ENCODE results near the gene PRPF18.

The PRPF18 gene

DNA sequence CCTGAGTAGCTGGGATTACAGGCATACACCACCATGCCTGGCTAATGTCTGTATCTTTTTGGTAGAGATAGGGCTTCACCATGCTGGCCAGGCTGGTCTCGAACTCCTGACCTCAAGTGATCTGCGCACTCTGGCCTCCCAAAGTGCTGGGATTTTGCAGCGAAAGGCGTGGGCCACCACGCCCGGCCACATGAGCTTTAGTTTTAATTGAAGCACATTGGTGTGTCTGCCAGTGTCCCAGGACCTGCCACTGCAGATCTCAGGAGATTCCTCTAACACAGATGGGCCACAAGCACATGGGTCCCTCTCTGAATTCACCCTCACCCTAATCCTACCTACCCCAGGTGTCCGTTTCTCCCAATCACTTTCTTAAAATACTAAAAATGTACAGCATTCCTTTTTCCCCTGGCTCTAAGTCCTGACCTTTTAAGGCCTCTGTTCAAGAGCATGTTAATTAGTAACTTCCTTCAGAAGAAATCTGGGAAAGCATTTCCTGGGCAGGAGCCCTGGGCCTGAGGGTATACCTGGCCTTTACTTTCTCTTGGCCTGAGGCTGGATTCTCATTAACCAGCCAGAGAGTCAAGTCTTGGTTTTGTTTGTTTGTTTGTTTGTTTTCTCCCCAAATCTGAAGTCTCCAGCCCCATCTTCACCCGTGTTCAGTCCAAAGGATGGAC, 82.6 kb downstream of the PRPF18 start:
- DNase-seq (ENCODE audit: low read depth in 2 of 2) = no peak

GRCh38 chr10:13669901-13670300, 83.1 kb downstream of the PRPF18 start:
- DNase-seq (ENCODE audit: low read depth in 2 of 2) = no peak

GRCh38 chr10:13670311-13670710, 83.5 kb downstream of the PRPF18 start:
- no peak for DNase-seq (ENCODE audit: low read depth in 2 of 2)

DNA sequence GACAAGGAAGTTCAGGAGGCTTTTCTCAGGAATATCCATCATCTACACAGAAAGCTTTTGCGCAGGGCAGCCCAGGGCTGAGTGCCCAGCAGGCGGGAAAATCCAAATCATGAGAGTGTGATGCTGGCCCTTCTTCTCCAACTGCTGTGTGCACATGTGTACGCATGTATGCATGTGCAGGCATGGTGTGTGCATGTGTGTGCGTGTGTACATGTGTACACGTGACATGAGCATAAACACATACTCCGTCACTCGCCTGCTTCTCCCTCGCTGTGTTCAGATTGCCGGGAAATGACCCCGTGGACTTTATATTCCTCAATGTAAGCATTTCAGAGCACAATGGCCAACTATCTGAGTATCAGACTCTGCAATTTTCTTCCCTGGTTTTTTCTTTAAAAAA, 85.1 kb downstream of the PRPF18 start:
- no peak for DNase-seq (ENCODE audit: low read depth in 2 of 2)

GRCh38 chr10:13672548-13672947, 85.8 kb downstream of the PRPF18 start:
- no peak for DNase-seq (ENCODE audit: low read depth in 2 of 2)

DNA sequence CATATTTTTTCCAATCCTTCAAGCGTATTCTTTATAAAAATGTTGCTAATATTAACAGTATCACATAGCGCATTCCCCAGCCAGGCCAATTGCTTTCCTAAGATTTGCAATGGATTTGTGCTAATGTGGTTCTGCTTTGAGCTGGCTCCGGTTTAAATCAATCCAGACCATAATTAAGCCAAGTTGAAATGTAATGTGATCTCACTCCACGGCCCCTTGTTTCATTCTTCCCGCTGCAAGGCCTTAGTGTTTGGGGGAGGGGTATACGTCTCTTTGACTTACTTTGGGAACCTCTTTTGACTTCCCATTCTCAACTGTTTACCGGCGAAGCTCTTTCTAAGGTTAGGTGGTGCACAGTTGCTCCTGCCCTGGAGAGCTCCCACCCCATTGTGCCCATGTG, 86.4 kb downstream of the PRPF18 start:
- no peak for DNase-seq (ENCODE audit: low read depth in 2 of 2)

GRCh38 chr10:13674645-13675588, 88.2 kb downstream of the PRPF18 start:
- no peak for DNase-seq (ENCODE audit: low read depth in 2 of 2)

DNA sequence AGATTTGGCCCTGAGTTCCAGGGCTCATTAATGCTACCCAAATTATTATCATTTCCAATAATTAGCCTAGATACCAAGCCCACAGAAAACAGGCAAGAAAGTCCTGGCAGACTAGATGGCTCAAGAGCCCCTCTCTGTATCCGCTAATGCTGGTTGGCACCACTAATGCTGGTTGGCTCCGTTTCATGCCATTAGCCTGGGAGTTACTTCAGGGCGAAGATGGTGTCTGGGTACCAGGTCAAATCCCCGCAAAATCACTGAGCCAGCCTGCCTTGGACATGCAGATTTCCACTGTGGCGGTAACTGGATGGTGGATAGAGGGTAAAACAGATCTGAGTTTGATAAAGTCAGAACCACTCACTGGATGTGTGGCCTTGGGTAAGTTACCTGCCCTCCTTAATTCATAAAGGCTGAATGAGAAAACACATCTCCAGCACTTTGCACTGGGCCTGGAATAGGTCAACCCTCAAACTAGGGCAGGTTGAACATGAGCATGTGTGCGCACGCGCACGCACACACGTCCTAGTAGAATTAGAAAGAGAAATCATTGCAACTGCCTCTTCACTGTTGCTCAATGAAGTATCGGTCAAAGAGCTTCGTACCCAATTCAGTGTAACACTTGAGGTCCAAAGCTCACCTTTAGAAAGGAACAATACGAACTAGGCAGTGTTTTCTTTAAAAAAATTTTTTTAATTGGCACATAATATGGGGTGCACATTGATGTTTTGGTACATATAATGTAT, 91.5 kb downstream of the PRPF18 start:
- DNase-seq (ENCODE audit: low read depth in 2 of 2) = no peak
